Ishikawa (cell line): ENCODE measurements around the gene OTUD6A.

Experiments used
- EP300 ChIP-seq: IDR thresholded peaks from 2 replicates; pipeline ENCODE4 v1.6.1; 2012; ENCODE audit warnings: borderline replicate concordance
- RAD21 ChIP-seq: IDR thresholded peaks from 2 replicates; pipeline ENCODE4 v1.6.1; 2012; ENCODE audit warnings: low read depth
- REST ChIP-seq: IDR thresholded peaks from 2 replicates; pipeline ENCODE4 v1.6.1; 2012; ENCODE audit warnings: low read depth, mild to moderate bottlenecking
- TAF1 ChIP-seq: IDR thresholded peaks from 2 replicates; pipeline ENCODE4 v1.6.1; 2012; ENCODE audit warnings: low read depth, mild to moderate bottlenecking
- YY1 ChIP-seq: IDR thresholded peaks from 2 replicates; pipeline ENCODE4 v1.6.1; 2012; ENCODE audit warnings: low read depth

GRCh38 chrX:70079870-70080269 is 17.6 kb downstream of the OTUD6A start:
- no peak for TF ChIP-seq YY1
- TF ChIP-seq REST: no peak
- TF ChIP-seq EP300: no peak
- TF ChIP-seq RAD21: no peak
- no peak for TF ChIP-seq TAF1
